NCI-H526 (cell line): ENCODE measurements around the gene EFNA5.
"Not testable (repeated sequence)": the region's sequence is repeated elsewhere in the genome, so short reads cannot be mapped to it uniquely, and the experiment has no call there.

Experiments
- DNase-seq, 2 experiments: peaks; one replicate each; lab custom pipeline; 2025; lab: John Stamatoyannopoulos, UW

EFNA5 gene

DNA sequence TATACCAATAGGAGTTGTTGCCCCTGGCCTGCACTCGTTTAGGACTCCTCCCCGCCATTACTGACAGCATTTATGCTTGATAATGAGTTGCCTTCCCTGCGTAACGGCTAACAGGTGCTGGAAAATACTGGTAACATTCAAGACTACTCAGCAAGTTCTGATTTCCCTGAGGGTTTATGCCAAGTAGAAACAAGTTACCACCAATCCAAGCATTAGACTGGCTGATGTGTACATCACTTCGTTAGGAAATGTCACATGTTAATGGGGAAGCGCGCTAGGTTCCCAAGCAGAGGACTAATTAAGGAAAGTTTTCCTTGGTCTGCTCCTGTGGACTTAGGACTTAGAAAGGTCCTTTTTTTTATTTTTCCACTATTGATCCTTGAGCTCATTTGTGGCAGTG is 302.1 kb downstream of the EFNA5 start:
- no peak for DNase-seq

DNA sequence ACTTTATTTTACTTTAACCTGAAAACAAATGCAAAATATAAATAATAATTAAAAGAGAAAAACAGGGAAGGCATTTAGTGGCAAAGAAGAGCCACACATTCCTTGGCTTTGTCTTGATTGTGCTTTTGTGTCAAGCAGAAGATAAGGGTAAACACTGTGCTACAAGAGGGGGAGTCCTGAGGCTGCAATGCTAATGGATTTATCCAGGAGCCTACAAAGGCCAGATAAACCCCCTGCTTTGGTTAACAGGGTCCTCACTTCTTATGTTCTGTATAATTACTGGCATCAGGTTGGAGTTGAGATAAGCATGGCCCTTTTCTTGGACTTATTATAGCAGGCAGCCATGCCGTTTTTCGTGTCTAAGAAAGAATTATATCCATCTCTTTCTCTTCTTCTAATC is 302.8 kb downstream of the EFNA5 start:
- no peak for DNase-seq

DNA sequence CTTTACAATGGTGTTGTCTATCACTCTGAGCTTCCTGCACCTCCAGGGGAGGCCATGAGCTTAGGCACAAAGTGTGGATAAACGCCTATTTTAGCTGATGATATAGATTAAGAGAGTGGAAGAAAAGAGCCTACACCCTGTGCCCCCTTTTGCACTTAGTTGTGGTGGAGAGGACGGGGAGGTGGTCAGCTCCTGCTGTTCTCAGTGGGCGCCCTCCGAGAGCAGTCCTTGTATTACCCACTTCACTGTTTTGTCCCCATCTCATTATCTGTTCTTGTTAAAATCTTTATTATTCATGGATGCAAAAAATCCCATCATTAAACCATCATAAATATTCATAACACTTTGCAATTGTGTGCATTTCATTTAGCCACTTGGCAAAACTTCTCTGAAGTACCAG is 303.3 kb downstream of the EFNA5 start:
- DNase-seq = no peak

DNA sequence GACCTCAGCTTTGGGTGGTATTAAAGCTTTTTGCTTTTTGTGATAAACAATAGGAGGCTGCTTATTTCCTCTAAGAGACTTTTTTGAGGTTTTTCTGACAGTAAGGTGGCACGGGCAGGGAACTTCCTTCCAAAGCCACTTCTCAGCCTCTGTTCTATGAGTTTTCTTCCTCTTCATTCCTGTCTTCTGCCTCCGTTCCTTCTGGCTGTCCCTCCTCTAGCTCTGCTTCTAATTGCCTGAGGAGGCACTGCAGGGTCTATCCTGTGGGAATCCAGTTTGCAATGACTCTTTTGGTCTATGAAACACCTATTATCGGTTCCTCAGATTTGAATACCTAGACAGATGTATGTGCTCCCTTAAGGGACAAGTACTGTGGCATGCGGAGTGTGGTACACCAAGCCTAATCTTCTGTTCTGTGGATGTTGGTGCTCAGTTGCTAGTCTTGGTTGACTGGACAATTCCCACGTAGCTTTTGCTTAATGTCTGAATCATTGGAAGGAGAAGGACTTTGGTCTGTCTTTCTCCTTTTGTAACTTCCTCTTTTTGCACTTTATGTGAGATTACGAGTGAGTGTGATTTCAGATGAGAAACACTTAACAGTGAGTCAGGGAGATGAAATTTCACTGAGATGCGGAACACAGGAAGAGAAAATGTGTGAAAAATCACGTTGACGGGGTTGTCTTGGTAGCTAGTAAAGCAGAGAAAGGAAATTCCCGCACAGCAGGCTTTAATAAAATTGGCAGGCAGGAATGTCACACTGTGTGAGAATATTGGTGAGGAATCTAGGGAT is 305.2 kb downstream of the EFNA5 start:
- no peak for DNase-seq

DNA sequence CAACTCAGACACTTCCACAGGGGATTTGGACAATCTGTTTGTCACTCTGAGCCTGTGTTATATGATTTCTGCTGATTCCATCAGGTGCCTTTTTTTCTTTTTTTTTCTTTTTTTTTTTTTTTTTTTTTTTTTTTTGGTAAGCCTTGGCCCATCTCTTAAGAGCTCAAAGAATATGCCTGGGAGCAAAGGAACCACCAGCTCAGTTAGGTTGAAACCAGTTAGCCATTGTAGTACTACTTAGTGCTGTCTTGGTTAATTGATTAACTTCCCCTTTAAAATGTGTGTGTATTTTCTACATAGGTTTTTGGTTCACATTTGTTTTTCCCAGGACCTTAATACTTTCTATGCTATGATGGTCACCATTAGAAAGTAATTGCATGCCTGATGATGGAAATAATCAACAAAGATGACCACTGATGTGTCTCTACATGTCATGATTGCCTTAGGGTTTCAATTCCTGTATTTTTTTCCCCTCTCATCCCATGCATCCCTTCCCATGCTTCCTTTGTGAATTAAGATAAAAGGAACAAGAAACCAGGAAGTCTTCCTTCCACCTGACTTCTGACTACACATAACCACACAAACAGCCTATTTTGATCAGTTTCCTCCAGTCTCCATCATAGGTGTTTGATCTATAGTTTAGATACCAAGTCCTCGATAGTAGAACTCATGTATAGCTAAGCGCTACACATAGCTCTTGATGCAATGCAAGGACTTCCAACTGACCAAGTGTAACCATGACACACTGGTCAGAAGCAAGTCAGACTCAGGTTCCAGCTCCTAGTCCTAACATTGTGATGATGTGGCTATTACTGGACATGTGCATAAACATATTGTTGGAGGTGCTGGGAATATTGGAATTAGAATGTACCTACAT is 306.1 kb downstream of the EFNA5 start:
- DNase-seq = no peak

DNA sequence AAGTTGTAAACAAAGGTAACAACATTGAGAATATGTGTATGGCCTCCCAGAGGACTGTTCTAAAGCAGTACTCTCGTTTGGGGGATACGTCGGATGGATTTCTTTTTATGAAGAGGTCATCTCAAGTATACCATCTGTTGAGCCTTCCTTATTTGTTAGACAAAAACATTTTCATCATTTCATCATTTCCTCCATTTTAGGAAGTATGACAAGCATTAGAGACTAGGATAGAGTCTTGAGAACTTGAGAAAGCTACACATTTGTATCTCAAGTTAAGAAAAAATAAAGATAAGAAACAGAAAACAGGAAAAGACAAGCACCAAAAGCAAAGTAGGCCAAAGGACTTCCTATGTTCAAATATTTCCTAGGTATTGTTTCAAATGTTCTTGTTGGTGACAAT is 307.0 kb downstream of the EFNA5 start:
- DNase-seq = no peak

DNA sequence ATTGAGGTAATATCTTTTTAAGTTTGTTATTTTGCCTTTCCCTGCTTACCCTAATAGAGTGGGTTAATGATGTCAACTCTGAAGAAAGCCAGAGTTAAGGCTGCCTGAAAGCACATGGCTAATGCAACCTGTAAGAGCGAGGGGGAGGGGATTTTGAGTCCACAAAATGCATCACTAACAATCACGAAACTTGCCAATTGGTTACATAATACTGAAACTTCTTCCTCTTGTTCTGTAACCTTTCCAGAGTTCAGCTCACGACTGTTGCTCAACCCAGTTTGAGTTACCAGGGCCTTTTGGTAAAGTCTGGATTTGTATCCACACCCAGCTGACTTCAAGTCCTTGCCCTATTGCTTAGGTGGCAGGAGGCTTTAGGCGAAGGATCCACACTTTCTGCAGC is 308.8 kb downstream of the EFNA5 start:
- no peak for DNase-seq

DNA sequence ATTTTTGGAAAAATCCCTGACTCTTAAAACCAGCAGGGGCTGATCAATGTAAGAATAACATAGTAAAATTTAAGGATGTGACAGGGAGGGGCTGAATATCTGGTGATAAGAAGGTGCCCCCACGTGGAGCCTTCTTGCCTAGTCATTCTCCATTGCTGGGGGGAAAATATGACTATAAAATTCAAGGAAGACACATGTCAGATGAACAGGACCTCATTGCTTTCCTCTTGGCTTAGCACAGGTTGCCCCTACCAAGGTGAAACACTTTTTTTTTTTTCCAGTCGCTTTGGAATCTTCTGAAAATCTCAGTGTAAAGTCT is 310.9 kb downstream of the EFNA5 start:
- DNase-seq = no peak

DNA sequence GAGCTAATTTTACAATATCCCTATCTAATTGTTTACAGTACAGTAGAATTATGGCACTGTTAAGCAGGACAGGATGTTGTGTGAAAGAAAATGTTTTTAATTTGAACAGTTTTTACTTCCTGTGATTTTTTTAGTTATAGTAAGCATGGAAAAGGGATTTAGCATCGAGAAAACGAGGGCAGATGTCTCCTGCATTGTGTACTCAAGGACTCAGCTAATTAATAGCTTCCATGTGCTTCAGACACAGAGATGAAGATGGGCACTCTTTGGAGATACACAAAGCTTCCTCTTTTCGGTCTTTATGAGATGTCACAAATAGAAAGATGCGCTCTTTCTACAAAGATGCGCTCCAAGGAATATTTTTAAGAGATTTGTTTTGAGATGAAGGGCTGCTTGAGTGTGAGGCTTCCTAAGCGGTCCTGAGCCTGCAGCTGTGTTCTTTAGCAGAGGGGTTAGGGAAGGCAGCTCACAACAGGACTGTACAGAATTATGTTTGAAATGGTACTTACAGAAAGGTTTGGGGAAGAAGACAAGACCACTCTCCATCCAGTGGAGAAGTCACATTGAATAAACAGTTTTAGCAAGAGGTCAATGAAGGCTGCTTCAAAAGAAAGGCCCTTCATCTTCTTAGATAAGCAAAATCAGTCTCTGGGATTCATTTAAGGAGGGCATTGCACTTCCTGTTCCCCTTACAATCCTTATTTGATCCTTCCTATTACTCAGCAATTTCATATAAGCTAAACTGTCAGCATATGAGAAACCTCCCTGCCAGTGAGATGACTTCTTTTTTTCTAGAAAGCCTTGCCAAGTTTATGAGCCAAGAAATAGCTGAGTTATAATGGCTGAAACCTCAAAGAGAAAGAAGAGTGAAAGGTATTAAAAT is 311.5 kb downstream of the EFNA5 start:
- DNase-seq = no peak

DNA sequence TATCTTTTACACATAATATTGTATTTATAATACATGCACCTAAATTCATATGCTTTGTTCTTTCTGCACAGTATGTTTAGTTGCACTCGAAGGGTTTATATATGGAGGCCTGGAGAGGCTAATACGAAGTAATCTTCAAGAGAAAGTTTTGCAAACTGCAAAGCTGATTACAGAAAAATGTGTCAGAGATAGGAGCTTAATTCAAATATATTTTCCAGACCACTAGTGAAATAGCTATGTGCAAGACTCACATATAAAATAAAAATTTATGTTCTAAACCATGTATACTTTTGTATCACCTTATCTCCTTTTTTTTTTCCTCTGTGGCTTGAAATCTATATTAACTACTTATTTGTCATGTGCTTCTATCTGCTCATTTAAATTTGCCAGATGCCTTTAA is 313.8 kb downstream of the EFNA5 start:
- no peak for DNase-seq

DNA sequence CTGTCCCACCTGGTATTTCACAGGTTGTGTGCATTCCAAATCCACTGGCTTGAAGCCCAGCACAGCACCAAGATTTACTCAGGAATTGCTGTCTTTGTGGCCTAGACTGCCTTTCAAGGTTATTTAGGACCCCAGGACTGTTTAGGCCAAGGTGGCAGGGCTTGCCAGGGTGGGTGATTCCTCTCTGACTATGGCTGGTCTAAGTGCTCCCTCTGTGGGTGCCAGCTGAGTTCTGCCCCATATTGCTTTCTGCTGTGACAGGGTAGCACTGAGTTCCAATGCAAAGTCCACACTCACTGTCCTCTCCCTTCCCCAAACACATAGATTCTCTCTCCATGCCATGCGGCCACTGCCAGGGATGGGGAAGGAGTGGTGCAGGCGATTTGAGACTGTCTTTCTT is 318.2 kb downstream of the EFNA5 start:
- DNase-seq = no peak

DNA sequence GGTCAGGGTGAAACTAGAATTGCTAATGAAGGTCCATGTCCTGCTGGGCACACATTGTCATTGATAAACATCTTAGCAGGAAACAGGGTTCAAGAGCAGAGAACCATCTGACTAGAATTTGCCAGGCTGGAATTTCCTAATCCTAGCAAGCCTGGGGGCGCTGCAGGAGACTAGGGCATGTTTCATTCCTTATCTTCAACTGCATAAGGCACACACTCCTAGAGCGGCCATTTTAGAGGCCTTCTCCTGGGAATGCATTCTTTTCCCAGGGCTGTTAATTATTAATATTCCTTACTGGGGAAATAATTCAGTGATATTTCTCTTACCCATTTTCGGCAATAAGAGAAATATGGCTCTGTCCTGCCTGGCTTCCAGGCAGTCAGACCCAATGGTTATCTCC is 324.2 kb downstream of the EFNA5 start:
- DNase-seq = not testable (repeated sequence)

DNA sequence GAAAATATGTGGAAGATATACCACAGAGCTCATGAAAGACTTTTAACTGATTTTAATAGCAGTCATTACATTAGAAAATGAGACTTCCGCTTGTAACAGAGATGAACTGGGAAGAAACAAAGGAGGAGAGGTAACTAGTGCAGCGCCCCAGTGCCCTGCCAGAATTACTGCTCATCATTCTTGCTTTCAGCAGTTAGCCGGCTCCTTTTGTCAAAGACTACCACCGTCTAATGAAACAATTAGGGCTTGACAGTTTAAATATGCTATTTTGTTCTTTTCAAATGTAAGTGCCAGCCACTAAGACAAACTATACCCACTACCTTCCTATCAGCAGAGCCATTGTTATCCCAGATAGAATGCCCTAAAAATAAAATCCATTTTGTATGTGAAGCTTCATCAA is 328.4 kb downstream of the EFNA5 start:
- no peak for DNase-seq

DNA sequence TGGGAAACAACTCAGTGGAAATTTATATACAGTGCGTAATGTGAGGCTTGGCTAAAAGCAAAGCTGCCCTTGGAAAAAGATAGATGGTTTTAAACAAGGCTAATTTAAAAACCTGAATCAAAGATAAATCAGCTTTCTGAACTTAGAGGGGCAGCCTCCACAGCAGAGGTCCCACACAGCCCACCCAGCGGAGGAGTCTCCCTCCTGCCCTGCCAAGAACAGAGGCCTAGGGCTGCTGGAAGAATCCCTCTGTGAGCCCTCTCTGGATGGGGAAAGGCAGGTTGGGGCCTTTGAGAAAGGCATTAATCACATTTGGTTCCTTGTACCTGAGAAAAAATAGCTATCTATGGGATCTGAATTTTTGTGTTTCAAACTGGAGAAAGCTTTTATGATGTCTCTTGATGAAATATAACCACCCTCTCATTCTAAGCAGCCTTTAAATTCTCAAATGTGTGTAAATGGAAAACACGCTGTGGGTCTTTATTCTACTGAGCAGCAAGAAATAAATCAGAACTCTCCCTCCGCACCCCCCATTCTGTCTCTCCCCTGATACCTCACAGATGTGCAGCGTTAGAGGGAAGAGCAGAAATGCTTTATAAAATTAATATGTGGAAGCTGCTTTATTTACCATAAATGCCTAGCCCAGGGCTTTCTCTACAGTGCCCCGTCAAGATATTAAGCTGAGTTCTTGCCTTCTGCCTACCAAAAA is 329.2 kb downstream of the EFNA5 start:
- no peak for DNase-seq

DNA sequence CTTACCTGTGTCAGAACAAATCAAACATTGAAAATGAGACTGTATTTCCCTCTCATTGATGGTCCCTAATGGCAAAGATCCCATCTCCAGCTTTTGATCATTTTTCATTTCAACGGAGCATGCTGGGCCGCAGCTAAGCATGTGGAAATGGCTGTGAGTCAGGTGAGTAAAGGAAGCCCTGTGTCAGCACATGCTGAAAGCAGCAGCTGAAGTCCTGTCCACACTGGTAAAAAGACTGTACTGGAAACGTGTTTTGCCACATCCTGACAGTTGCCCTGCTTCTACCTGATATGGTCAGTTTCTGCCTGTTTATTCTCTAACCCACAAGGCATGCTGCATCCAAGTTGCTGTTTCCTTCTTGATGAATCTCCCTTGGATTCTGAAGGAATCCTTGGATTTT is 330.1 kb downstream of the EFNA5 start:
- no peak for DNase-seq

DNA sequence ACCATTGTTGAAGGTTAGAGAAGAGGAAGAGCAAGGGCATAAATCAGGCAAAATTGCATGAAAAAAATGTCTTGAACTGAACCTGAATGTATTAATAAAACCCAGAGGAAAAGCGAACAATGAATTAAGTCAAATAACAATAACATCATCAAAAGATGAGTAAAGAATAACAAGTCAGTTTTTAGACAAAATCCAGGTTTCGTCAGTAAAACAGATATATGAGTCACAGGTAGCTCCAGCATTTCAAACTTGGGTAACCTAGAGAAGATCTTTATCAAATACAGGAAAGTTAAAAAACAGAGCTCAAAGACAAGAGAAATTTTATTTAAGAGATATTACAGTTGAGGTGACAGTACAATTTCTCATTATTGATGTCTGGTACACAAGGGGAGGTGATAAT is 332.4 kb downstream of the EFNA5 start:
- no peak for DNase-seq

DNA sequence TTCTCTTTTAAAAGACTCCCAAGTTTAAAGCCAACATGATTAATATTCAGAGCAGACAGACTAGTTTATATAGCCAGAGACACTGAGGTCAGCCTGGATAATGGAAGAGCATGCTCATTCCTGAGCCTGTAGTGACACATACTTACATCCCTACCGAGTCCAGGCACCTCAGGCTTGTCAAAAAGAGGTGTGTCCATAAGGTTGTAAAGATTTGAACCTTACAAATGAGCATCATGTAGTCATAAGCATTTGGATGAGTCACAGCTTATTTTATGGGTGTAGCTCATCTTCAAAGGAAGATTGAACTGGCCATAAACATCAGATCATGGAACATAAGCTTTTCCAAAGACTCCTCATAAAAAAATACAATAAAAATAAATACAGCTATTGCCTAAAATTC is 333.5 kb downstream of the EFNA5 start:
- no peak for DNase-seq

DNA sequence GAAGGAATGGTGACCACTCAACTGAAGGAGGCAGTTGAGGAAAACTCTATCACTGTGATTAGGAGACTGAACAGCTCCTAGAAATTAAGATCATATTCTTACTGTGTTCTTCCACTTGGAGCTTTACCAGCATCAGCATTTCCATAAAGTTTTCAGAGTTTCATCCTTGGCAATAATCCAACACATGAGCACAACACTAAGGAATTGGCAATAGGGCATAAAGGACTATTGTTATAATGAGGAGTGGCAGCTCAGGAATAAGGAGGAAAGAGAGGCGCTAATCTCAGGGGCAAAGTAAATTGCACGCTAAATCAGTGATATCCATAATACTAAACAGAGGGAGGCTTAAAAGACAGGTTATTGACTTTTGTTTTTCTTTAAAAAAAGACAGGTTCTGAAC is 338.9 kb downstream of the EFNA5 start:
- no peak for DNase-seq

DNA sequence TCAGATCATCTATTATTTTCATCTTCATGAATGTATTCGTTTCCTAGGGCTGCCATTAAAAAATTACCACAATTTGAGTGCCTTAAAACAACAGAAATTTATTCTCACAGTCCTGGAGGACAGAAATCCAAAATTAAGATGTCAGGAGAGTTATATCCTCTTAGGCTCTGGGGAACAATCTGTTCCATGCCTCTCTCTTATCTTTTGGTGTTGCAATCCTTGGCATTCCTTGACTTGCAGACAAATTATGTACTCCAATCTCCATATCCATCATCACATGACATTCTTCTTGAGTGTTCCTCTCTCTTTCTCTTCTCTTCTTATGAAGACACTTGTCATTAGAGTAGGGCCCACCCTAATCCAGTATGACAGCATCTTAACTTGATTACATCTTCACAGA is 339.4 kb downstream of the EFNA5 start:
- DNase-seq = no peak

DNA sequence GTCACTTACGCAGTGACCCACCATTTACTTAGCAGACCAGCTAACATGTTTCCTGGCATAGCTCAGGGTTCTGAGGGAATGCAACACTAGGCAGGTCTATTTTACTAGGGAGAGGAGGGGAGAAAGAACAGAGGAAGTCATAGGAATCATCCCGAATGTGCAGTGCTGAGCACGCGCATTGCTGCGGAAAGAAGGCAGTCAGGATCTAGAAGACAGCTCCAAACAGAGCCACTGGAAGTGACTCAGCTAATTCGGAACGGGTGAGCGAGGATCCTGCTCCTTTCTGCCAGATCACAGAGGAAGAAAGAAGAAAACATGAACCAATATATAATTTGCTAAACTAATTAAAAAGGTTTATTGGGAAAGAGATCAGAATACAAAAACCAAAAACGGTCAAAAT is 339.8 kb downstream of the EFNA5 start:
- DNase-seq = no peak

DNA sequence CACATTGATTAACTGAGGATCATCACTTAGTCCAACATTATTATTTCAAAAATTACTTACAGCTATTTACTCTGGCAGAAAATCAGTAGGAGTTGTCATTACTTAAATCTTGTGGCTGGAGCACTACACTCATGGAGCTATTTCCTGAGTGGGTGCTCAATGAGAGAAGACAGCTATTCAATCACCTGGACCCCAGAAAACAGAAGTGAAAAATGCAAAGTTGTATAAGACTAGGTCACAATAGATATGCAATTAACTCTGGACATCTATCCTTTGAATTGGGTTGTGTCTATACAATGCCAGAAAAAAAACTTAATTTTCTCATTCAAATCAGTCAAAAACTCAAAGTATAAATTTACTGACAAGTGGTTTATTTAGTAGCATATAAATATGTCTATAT is 340.9 kb downstream of the EFNA5 start:
- DNase-seq = no peak
